Neural cell (in vitro differentiated cells): ENCODE results near the gene GALR1. TPM values are rescaled to one million over a fixed set of nuclear protein-coding genes. Genes with fewer than 3 reads are reported as not detected.

Experiments
- H2AFZ ChIP-seq: fragments of 200-600, 300-800 bp; sonication (generic), shearing (Covaris generic); 2 replicates; pipeline ENCODE4 v1.6.0; 2014; ENCODE audit warnings: low read depth, mild to moderate bottlenecking, antibody characterized with exemption, low read length, moderate library complexity
- H3F3A ChIP-seq: fragments of 200-600 bp; shearing (Covaris generic); 2 replicates; pipeline ENCODE4 v1.6.1; 2016; ENCODE audit warnings: mild to moderate bottlenecking, moderate library complexity, mixed read lengths, antibody characterized with exemption, low read length; ENCODE audit not compliant: insufficient read depth, poor library complexity, severe bottlenecking
- H3K27ac ChIP-seq: fragments of 200-600, 300-800 bp; sonication (generic), shearing (Covaris generic); 2 replicates; pipeline ENCODE4 v1.5.1; 2014; ENCODE audit warnings: mild to moderate bottlenecking, low read length, moderate library complexity
- H3K27me3 ChIP-seq: fragments of 300-800, 200-600 bp; sonication (generic), shearing (Covaris generic); 2 replicates; pipeline ENCODE4 v1.6.0; 2014; ENCODE audit warnings: mild to moderate bottlenecking, low read depth, low read length, moderate library complexity; ENCODE audit not compliant: insufficient read depth
- H3K36me3 ChIP-seq: fragments of 300-800, 200-600 bp; sonication (generic), shearing (Covaris generic); 2 replicates; pipeline ENCODE4 v1.5.1; 2014; ENCODE audit warnings: mild to moderate bottlenecking, antibody characterized with exemption, low read length, moderate library complexity; ENCODE audit not compliant: insufficient read depth
- H3K4me2 ChIP-seq: fragments of 300-800, 200-600 bp; sonication (generic), shearing (Covaris generic); 2 replicates; pipeline ENCODE4 v1.6.0; 2014; ENCODE audit warnings: mild to moderate bottlenecking, low read length
- H3K4me3 ChIP-seq: fragments of 300-800, 200-600 bp; sonication (generic), shearing (Covaris generic); 2 replicates; pipeline ENCODE4 v1.5.1; 2014; ENCODE audit warnings: mild to moderate bottlenecking, low read length, moderate library complexity
- H3K79me2 ChIP-seq: fragments of 200-600 bp; shearing (Covaris generic); replicated peaks from 2 replicates; pipeline ENCODE4 v1.6.0; 2014; ENCODE audit warnings: mild to moderate bottlenecking, low read length, moderate library complexity; ENCODE audit not compliant: insufficient read depth
- H3K9ac ChIP-seq: fragments of 300-800, 200-600 bp; sonication (generic), shearing (Covaris generic); 2 replicates; pipeline ENCODE4 v1.6.1; 2016; ENCODE audit warnings: mild to moderate bottlenecking, low read length, mixed read lengths
- H3K9me2 ChIP-seq: fragments of 200-600 bp; shearing (Covaris generic); 2 replicates; pipeline ENCODE4 v1.6.1; 2016; ENCODE audit warnings: mild to moderate bottlenecking, low read length, mixed read lengths; ENCODE audit not compliant: insufficient read depth
- H3K9me3 ChIP-seq: fragments of 200-600, 300-800 bp; sonication (generic), shearing (Covaris generic); 2 replicates; pipeline ENCODE4 v1.6.1; 2016; ENCODE audit warnings: mild to moderate bottlenecking, mixed run types, low read length, moderate library complexity, mixed read lengths
- H4K20me1 ChIP-seq: fragments of 200-600 bp; shearing (Covaris generic); 2 replicates; pipeline ENCODE4 v1.6.1; 2016; ENCODE audit warnings: mild to moderate bottlenecking, mixed run types; ENCODE audit not compliant: insufficient read depth
- CTCF ChIP-seq: fragments of 450-650 bp; IDR thresholded peaks from 2 replicates; pipeline ENCODE4 v1.5.1; 2014; ENCODE audit warnings: antibody characterized with exemption, mild to moderate bottlenecking, moderate library complexity; ENCODE audit not compliant: poor library complexity, severe bottlenecking
- EP300 ChIP-seq: fragments of 450-650 bp; conservative IDR thresholded peaks from 2 replicates; pipeline ENCODE4 v1.6.1; 2014; ENCODE audit warnings: antibody characterized with exemption, mild to moderate bottlenecking, moderate library complexity; ENCODE audit not compliant: poor library complexity, severe bottlenecking
- EZH2 ChIP-seq: fragments of 200-600, 300-800 bp; shearing (Covaris generic), sonication (generic); IDR thresholded peaks from 2 replicates; pipeline ENCODE4 v1.6.1; 2014; ENCODE audit warnings: antibody characterized with exemption, low read length, borderline replicate concordance, mild to moderate bottlenecking; ENCODE audit not compliant: insufficient read depth, poor library complexity, severe bottlenecking
- MXI1 ChIP-seq: fragments of 450-650 bp; conservative IDR thresholded peaks from 2 replicates; pipeline ENCODE4 v1.6.1; 2014; ENCODE audit warnings: antibody characterized with exemption, mild to moderate bottlenecking; ENCODE audit not compliant: poor library complexity, severe bottlenecking
- POLR2AphosphoS5 ChIP-seq: IDR thresholded peaks from 2 replicates; pipeline ENCODE4 v1.6.1; 2012
- RAD21 ChIP-seq: fragments of 450-650 bp; conservative IDR thresholded peaks from 2 replicates; pipeline ENCODE4 v1.6.1; 2014; ENCODE audit warnings: antibody characterized with exemption, mild to moderate bottlenecking, moderate library complexity
- REST ChIP-seq: IDR thresholded peaks from 2 replicates; pipeline ENCODE4 v1.6.1; 2012; ENCODE audit warnings: borderline replicate concordance
- SMC3 ChIP-seq: fragments of 450-650 bp; conservative IDR thresholded peaks from 2 replicates; pipeline ENCODE4 v1.6.1; 2014; ENCODE audit warnings: antibody characterized with exemption, mild to moderate bottlenecking, moderate library complexity; ENCODE audit not compliant: poor library complexity
- TAF1 ChIP-seq: IDR thresholded peaks from 2 replicates; pipeline ENCODE4 v1.6.1; 2012; ENCODE audit warnings: low read depth
- polyA plus RNA-seq: library from polyadenylated mRNA; depleted of rRNA; stranded (reverse); fragments of >200 nt; gene quantifications from 2 replicates; pipeline ENCODE4 v1.2.3, GENCODE V29; 2014

GALR1 gene
- polyA plus RNA-seq, 1 donor from 2014 or later = 0.11 TPM

GRCh38 chr18:77300579-77300978 is 50.9 kb downstream of the GALR1 start:
- no peaks in the 10 kb centered on the region for H4K20me1 ChIP-seq
- no peak overlapping the region for H3K9ac ChIP-seq
- no peaks in the 10 kb centered on the region for H3F3A ChIP-seq
- no peak overlapping the region for H3K27ac ChIP-seq
- TF ChIP-seq SMC3 (no peak), RAD21 (no peak), EZH2 (no peak), MXI1 (no peak), TAF1 (no peak), EP300 (no peak), REST (no peak)
- no peaks in the 10 kb centered on the region for H3K27me3 ChIP-seq
- no peak overlapping the region for H3K4me3 ChIP-seq
- no peaks in the 10 kb centered on the region for H3K36me3 ChIP-seq
- H3K9me2 ChIP-seq = no peaks in the 10 kb centered on the region
- no peaks in the 10 kb centered on the region for H3K79me2 ChIP-seq
- no peak overlapping the region for H2AFZ ChIP-seq
- H3K4me2 ChIP-seq = no peak overlapping the region
- no peaks in the 10 kb centered on the region for H3K9me3 ChIP-seq

- no peak overlapping the region for H3K4me3 ChIP-seq
- H3K9ac ChIP-seq = no peak overlapping the region
- H2AFZ ChIP-seq = no peak overlapping the region
- H3K27ac ChIP-seq = no peak overlapping the region
- no peak overlapping the region for H3K4me2 ChIP-seq
- no peaks in the 10 kb centered on the region for H3F3A ChIP-seq
- H4K20me1 ChIP-seq = no peaks in the 10 kb centered on the region
- H3K9me2 ChIP-seq = no peaks in the 10 kb centered on the region
- H3K79me2 ChIP-seq = no peaks in the 10 kb centered on the region
- no peaks in the 10 kb centered on the region for H3K9me3 ChIP-seq
- no peaks in the 10 kb centered on the region for H3K36me3 ChIP-seq
- TF ChIP-seq EZH2 = no peak
- TF ChIP-seq SMC3 = no peak
- TF ChIP-seq EP300 = no peak
- no peak for TF ChIP-seq TAF1
- TF ChIP-seq POLR2AphosphoS5 = no peak
- no peak for TF ChIP-seq REST
- TF ChIP-seq MXI1 = no peak
- no peak for TF ChIP-seq CTCF
- no peaks in the 10 kb centered on the region for H3K27me3 ChIP-seq
Observed at GRCh38 chr18:77304268-77304667, 54.6 kb downstream of the GALR1 start.
